ENCODE measurements around the gene MYMK. TPM values are rescaled to one million over a fixed set of nuclear protein-coding genes. Genes with fewer than 3 reads are reported as not detected.

MYMK gene
- polyA plus RNA-seq, 2 donors = not detected

DNA sequence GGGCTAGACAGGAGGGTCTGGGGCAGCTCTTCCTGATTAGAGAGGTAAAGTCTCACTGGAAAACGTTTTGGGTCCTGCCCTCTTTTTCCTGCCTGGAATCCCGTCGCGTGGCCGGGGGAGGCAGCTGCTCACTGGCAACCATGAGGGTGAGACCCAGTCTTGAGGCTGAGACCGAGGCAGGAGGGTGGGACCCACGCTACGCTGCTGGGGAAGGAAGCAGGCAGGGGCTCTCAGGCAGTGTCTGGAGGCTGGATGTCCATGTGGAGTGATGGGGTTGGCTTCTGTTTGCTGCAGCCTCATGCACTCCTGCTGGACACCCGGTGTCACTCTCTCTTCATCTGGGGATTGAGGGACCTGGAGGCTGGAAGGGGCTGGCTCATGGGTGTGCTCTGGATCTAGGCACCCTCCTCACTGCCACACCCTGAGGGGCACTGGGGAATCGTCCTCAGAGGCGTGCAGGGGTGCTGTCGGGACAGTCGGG lies 34.5 kb downstream of the MYMK start:
- Histone ChIP-seq H3K4me1 (ENCODE audit: control insufficient read depth in 2 of 2, insufficient read depth in 2 of 2, low read length in 1 of 2) (peaks cover 0 to 3% of the 10 kb centered on the region in 2 donors), H3K36me3 (ENCODE audit: control insufficient read depth in 2 of 2, insufficient read depth in 2 of 2, low read length in 1 of 2) (no peaks in the 10 kb centered on the region), H3K27ac (ENCODE audit: low read depth in 2 of 2, low read length in 1 of 2) (no peak overlapping the region), H3K4me3 (ENCODE audit: low read depth in 1 of 2, low read length in 2 of 2) (no peak overlapping the region), H3K27me3 (ENCODE audit: control insufficient read depth in 1 of 2, insufficient read depth in 2 of 2, low read length in 2 of 2) (no peaks in the 10 kb centered on the region), H3K9me3 (ENCODE audit: control insufficient read depth in 2 of 2, insufficient read depth in 1 of 2, low read depth in 1 of 2, low read length in 1 of 2) (no peaks in the 10 kb centered on the region)
- 54 to 60% methylated on average over 13 of the region's 13 CpGs for WGBS, 2 donors

DNA sequence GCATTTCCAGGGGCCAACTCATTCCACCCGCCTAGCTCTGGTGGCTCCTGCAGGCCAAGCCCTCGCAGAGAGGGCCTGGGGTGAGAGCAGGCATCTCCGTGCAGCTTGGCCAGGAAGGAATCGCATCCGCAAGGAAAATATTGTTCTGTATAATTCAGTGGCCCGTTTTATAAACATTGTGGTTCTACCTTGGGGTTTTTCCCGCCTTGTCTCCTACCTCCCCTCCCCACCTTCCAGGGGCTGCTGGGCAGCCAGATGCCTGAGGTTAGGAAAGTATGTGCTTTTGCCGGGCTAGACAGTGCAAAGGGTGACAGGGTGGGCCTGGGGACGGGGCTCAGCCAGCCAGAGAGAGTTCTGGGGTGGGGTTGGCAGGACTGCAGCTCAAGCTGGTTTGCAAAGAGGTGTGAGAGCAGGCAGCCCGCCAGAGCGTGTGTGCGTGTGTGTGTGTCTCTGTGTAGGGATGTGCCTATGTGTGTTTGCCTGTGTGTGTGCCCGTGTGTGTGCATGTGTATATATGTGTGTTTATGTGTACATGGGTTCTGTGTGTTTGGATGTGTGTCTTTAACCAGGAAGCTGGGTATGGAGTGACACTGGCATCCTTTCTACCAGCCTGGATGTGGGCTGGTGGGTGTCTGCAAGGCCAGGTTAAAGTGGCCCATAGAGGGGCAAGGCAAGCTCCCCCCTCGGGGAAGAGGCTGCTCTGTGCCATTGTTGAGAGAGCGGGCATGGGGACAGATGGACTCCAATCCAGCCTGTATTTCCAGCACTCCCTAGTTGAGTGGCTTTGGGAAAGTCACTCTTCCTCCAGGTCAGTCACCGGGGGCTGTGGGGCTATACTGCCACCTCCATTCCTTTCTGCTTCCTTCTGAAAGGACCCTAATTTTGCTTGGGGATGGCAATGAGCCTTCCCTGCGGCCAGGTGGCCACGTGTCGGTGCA lies 35.2 kb downstream of the MYMK start:
- Histone ChIP-seq H3K36me3 (ENCODE audit: control insufficient read depth in 2 of 2, insufficient read depth in 2 of 2, low read length in 1 of 2) (no peaks in the 10 kb centered on the region), H3K27ac (ENCODE audit: low read depth in 2 of 2, low read length in 1 of 2) (no peak overlapping the region), H3K4me3 (ENCODE audit: low read depth in 1 of 2, low read length in 2 of 2) (no peak overlapping the region), H3K4me1 (ENCODE audit: control insufficient read depth in 2 of 2, insufficient read depth in 2 of 2, low read length in 1 of 2) (peaks cover 0 to 3% of the 10 kb centered on the region in 2 donors), H3K27me3 (ENCODE audit: control insufficient read depth in 1 of 2, insufficient read depth in 2 of 2, low read length in 2 of 2) (no peaks in the 10 kb centered on the region), H3K9me3 (ENCODE audit: control insufficient read depth in 2 of 2, insufficient read depth in 1 of 2, low read depth in 1 of 2, low read length in 1 of 2) (no peaks in the 10 kb centered on the region)
- WGBS, 2 donors = 81 to 82% methylated on average over 19 of the region's 19 CpGs

DNA sequence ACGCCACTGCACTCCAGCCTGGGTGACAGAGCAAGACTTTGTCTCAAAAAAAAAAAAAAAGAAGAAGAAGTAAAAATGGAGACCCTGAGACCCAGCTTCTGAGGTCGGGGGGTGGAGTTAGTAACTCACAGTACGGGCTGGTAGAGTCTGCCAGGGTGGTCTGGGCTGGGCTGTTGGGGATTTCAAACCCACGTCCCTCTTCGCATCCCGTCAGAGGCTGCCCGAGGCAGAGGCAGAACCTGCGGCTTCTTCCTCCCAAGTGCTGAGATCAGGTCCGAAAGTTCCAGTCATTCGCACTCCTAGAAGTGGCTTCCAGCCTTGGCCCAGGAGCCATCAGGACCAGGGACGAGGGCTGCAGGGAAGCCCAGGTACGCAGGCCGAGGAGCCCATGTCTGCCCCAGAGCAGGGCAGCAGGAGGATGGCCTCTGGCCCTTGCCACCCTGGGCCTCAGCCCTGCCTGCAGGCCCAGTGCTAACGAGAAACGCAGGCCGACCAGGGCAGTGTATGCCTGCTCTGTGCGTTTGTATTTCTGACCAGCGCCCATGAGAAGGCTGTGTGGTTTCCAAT lies 36.0 kb downstream of the MYMK start:
- Histone ChIP-seq H3K4me3 (ENCODE audit: low read depth in 1 of 2, low read length in 2 of 2) (no peak overlapping the region), H3K4me1 (ENCODE audit: control insufficient read depth in 2 of 2, insufficient read depth in 2 of 2, low read length in 1 of 2) (peaks cover 0 to 3% of the 10 kb centered on the region in 2 donors), H3K36me3 (ENCODE audit: control insufficient read depth in 2 of 2, insufficient read depth in 2 of 2, low read length in 1 of 2) (no peaks in the 10 kb centered on the region), H3K9me3 (ENCODE audit: control insufficient read depth in 2 of 2, insufficient read depth in 1 of 2, low read depth in 1 of 2, low read length in 1 of 2) (no peaks in the 10 kb centered on the region), H3K27ac (ENCODE audit: low read depth in 2 of 2, low read length in 1 of 2) (no peak overlapping the region), H3K27me3 (ENCODE audit: control insufficient read depth in 1 of 2, insufficient read depth in 2 of 2, low read length in 2 of 2) (no peaks in the 10 kb centered on the region)
- WGBS, 2 donors = 87% methylated on average over 17 to 18 of the region's 18 CpGs

DNA sequence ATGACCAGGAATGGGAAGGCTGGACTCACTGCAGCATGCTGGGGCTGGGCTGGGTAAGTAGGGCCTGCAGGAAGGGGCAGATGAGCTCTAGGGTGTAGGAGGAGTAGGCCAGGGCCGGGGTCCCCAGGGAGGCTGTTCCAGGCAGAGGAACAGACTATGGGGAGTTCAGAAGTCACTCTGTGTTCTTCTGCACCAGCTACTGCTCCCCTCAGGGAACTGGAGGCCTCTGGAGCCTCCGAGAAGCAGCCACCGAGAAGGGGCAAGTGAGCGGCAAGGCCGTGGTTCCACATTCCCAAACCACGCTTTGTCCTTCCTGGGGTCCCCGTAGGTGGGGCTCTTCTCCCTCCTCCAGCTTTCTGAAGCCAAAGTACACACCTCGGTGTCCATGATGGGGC lies 37.4 kb downstream of the MYMK start:
- H3K4me1 ChIP-seq (ENCODE audit: control insufficient read depth in 2 of 2, insufficient read depth in 2 of 2, low read length in 1 of 2) = no peaks in the 10 kb centered on the region
- no peaks in the 10 kb centered on the region for H3K9me3 ChIP-seq (ENCODE audit: control insufficient read depth in 2 of 2, insufficient read depth in 1 of 2, low read depth in 1 of 2, low read length in 1 of 2)
- 86 to 88% methylated on average over 8 of the region's 8 CpGs for WGBS, 2 donors
- H3K36me3 ChIP-seq (ENCODE audit: control insufficient read depth in 2 of 2, insufficient read depth in 2 of 2, low read length in 1 of 2) = no peaks in the 10 kb centered on the region
- no peak overlapping the region for H3K4me3 ChIP-seq (ENCODE audit: low read depth in 1 of 2, low read length in 2 of 2)
- no peaks in the 10 kb centered on the region for H3K27me3 ChIP-seq (ENCODE audit: control insufficient read depth in 1 of 2, insufficient read depth in 2 of 2, low read length in 2 of 2)
- no peak overlapping the region for H3K27ac ChIP-seq (ENCODE audit: low read depth in 2 of 2, low read length in 1 of 2)

DNA sequence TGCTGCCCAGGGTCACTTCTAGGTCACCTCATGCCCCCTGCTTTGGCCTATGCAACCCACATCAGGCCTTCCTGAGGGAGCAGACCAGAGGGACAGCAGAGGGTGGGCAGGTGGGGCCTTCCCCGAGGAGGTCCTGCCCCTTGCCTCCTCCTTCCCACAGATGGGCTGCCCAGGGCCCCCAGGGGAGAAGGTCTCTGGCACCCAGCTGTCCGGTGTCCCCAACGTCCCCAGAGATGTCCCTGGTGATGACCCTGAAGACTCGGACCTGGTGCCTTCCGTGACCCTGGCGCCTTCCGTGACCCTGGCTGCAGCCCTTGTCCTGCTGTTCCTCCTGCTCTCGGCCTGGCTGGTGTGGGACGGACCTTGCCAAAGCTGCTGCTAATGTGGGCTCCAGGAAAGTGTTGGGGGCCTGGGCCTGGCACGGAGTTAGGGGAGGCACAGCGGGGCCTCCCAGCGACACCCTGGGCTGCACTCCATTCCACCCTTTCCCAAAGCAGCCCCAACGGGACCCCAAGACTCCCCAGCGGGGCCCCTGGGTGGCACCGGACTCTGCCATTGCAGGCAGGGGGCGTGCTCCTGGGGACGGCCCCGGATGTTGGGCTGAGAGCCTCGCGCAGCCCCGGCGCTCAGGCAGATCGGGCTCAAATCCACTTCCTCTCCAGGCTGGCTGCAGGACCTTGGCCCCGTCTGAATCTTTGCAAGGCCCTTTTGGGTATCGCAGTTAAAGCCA lies 39.1 kb downstream of the MYMK start:
- H3K27ac ChIP-seq (ENCODE audit: low read depth in 2 of 2, low read length in 1 of 2) = no peak overlapping the region
- H3K4me3 ChIP-seq (ENCODE audit: low read depth in 1 of 2, low read length in 2 of 2) = no peak overlapping the region
- no peaks in the 10 kb centered on the region for H3K4me1 ChIP-seq (ENCODE audit: control insufficient read depth in 2 of 2, insufficient read depth in 2 of 2, low read length in 1 of 2)
- WGBS, 2 donors = 54 to 59% methylated on average over 23 to 25 of the region's 25 CpGs
- no peaks in the 10 kb centered on the region for H3K9me3 ChIP-seq (ENCODE audit: control insufficient read depth in 2 of 2, insufficient read depth in 1 of 2, low read depth in 1 of 2, low read length in 1 of 2)
- no peaks in the 10 kb centered on the region for H3K27me3 ChIP-seq (ENCODE audit: control insufficient read depth in 1 of 2, insufficient read depth in 2 of 2, low read length in 2 of 2)
- H3K36me3 ChIP-seq (ENCODE audit: control insufficient read depth in 2 of 2, insufficient read depth in 2 of 2, low read length in 1 of 2) = no peaks in the 10 kb centered on the region

DNA sequence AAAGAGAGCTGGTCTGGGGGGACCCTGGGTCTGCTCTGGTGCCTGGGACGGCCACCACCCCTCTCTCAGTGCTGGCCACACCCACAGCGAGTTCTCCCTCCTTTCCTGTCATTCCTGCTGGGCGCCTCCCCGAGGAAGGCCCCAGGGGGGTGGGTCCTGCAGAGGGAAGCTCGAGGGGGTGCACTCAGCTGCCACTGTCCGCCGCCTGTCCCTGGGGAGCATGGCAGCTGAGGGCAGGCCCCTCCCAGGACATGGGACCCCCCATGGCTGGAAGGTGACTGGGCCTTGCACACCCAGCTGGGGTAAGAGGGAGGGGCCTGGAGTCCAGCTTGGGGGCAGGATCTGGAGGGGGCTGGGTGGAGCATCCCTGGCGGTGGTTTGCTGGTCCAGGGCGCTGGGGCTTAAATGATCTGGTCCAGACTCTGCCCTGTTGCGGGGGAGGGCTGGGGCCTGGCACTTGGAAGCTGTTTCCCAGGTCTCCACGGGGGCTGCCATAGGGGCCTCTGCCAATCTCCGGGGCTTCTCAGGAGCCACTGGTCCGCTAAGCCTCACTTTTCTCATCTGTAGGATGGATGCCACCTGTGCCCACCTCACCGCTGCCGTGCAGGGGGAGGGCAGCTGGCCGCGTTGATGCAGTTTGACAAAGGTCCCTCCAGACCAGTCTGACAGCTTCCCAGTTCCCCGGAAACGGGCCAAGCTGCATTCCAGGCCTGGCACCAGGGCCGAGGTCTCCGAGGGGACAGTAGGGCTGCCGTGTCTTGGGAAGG lies 39.9 kb downstream of the MYMK start:
- WGBS, 2 donors = 49 to 56% methylated on average over 22 of the region's 22 CpGs

DNA sequence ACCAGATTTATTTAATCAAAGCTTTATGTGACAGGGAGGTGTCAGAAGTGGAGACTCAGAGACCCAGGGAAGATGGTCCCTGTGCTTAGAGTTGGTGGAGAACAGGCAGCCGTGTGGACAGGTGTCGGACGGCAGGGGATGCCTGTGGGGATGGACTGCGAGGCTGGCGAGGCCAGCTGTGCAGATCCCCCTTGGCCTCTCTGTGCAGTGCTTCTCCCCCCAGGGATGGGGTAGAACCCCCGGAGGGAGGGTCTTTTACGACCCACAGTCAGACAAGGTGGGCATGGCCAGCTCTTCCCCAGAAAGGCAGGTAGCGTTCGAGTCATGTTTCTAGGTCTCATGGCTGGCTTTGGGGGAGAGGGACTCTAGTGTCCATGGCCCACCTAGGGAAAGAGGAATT lies 41.1 kb downstream of the MYMK start:
- 87 to 89% methylated on average over 9 of the region's 9 CpGs for WGBS, 2 donors
- Histone ChIP-seq H3K4me3 (ENCODE audit: low read depth in 1 of 2, low read length in 2 of 2) (no peak overlapping the region), H3K27ac (ENCODE audit: low read depth in 2 of 2, low read length in 1 of 2) (no peak overlapping the region), H3K9me3 (ENCODE audit: control insufficient read depth in 2 of 2, insufficient read depth in 1 of 2, low read depth in 1 of 2, low read length in 1 of 2) (no peaks in the 10 kb centered on the region), H3K27me3 (ENCODE audit: control insufficient read depth in 1 of 2, insufficient read depth in 2 of 2, low read length in 2 of 2) (no peaks in the 10 kb centered on the region), H3K36me3 (ENCODE audit: control insufficient read depth in 2 of 2, insufficient read depth in 2 of 2, low read length in 1 of 2) (no peaks in the 10 kb centered on the region), H3K4me1 (ENCODE audit: control insufficient read depth in 2 of 2, insufficient read depth in 2 of 2, low read length in 1 of 2) (peaks cover 0 to 5% of the 10 kb centered on the region in 2 donors)

More for the DNA sequence above, 39.9 kb downstream of the MYMK start:
- Histone ChIP-seq H3K4me1 (ENCODE audit: control insufficient read depth in 2 of 2, insufficient read depth in 2 of 2, low read length in 1 of 2) (no peaks in the 10 kb centered on the region), H3K4me3 (ENCODE audit: low read depth in 1 of 2, low read length in 2 of 2) (no peak overlapping the region), H3K27me3 (ENCODE audit: control insufficient read depth in 1 of 2, insufficient read depth in 2 of 2, low read length in 2 of 2) (no peaks in the 10 kb centered on the region), H3K27ac (ENCODE audit: low read depth in 2 of 2, low read length in 1 of 2) (no peak overlapping the region), H3K36me3 (ENCODE audit: control insufficient read depth in 2 of 2, insufficient read depth in 2 of 2, low read length in 1 of 2) (no peaks in the 10 kb centered on the region), H3K9me3 (ENCODE audit: control insufficient read depth in 2 of 2, insufficient read depth in 1 of 2, low read depth in 1 of 2, low read length in 1 of 2) (no peaks in the 10 kb centered on the region)

DNA sequence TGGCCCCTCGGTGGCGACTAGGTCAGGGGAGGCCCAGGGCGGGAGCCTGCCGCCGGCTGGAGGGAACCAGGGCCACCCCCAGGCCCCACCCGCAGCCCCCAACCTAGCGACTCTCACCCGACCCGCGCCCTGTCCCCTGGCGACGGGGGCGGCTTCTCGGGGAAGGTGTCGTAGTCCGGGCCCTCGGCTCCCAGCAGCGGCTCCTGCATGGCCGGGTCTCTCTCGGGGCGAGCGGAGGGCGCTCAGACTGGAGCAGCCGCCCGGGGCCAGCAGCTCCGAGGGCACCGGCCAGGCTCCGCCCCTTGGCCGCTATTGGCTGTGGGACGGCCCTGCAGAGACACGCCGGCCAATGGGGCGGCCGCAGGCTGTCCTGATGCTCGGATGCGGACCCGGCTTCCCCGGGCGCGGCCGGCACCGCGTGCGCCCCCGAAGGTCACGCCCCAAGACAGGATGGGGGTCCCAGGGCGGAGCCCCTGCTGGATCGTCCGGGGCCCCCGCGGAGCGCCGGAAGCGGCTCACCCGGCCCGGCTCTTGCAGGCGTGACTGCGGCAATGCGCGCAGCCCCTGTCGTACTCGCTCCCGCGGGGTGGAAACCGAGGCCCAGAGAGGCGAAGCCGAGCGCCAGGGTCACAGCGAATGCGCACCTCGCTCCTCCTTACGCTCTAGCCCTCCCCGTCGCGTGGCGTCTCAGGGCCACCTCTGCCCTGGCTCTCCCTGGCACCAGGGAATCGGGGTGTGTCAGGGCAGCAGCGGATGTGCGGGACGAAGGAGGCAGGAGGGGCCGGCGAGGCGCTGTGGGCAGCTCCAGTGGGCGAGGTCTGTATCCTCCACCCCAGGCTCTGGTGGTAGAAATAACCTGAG lies 45.7 kb downstream of the MYMK start, which contains the start of gene SLC2A6:
TSS of gene SLC2A6 (minus strand) at position 249 of the 861 bp plus-strand sequence. CDS start at position 209, 40 bp downstream.
- WGBS, 2 donors = 1% methylated on average over 56 to 84 of the region's 84 CpGs
- peak within 1 kb of the TSS; percentile 43 to 51 for H3K4me3 ChIP-seq (ENCODE audit: low read depth in 1 of 2, low read length in 2 of 2)

More for the DNA sequence above, 45.7 kb downstream of the MYMK start, which contains the start of gene SLC2A6:
- H3K27me3 ChIP-seq (ENCODE audit: control insufficient read depth in 1 of 2, insufficient read depth in 2 of 2, low read length in 2 of 2) = no peaks in the 10 kb centered on the region
- H3K4me1 ChIP-seq (ENCODE audit: control insufficient read depth in 2 of 2, insufficient read depth in 2 of 2, low read length in 1 of 2) = peaks cover 0 to 5% of the 10 kb centered on the region in 2 donors
- H3K27ac ChIP-seq (ENCODE audit: low read depth in 2 of 2, low read length in 1 of 2) = peak within 1 kb of the TSS in 1 of 2 donors; percentile 27
- H3K36me3 ChIP-seq (ENCODE audit: control insufficient read depth in 2 of 2, insufficient read depth in 2 of 2, low read length in 1 of 2) = no peaks in the 10 kb centered on the region
- no peaks in the 10 kb centered on the region for H3K9me3 ChIP-seq (ENCODE audit: control insufficient read depth in 2 of 2, insufficient read depth in 1 of 2, low read depth in 1 of 2, low read length in 1 of 2)

Data from esophagus (tissue), 2 donors.